GM10248 (cell line): ENCODE results near the gene UNC45B.

ENCODE experiments used
- CTCF ChIA-PET: fragments of 300-600 bp; sonication (Branson Sonifier 250); formaldehyde crosslinking; extraction: SDS; loops from one replicate; lab custom pipeline; 2021; ENCODE audit warnings: antibody characterized with exemption; lab: Yijun Ruan, JAX
- POLR2A ChIA-PET: fragments of 350-650 bp; sonication (Branson Sonifier 250); formaldehyde crosslinking; extraction: SDS; loops from one replicate; lab custom pipeline; 2020; ENCODE audit warnings: antibody characterized with exemption; lab: Yijun Ruan, JAX
- DNase-seq: peaks from one replicate; pipeline ENCODE4 v3.0.0; 2012; ENCODE audit errors: extremely low spot score
- CTCF ChIP-seq: IDR thresholded peaks from 2 replicates; pipeline ENCODE4 v1.5.1; 2012; ENCODE audit warnings: mild to moderate bottlenecking, low read depth; ENCODE audit errors: extremely low read depth, missing control alignments, control extremely low read depth

The UNC45B gene

GRCh38 chr17:35235917-35236316 is 88.3 kb downstream of the UNC45B start:
- TF ChIP-seq CTCF: no peak
- POLR2A ChIA-PET: no interaction called here
- CTCF ChIA-PET: no interaction called here
- DNase-seq: no peak

GRCh38 chr17:35236821-35237220 is 89.2 kb downstream of the UNC45B start:
- ChIA-PET CTCF (interaction anchor here (2.0 kb wide), 1 partner anchor 8 kb away, joined by 5 read pairs; no protein-coding TSS in a partner anchor), POLR2A (no interaction called here)
- DNase-seq: no peak
- TF ChIP-seq CTCF: no peak

- ChIA-PET POLR2A (no interaction called here), CTCF (interaction anchor here (2.0 kb wide), 1 partner anchor 10 kb away, joined by 5 read pairs; no protein-coding TSS in a partner anchor)
- TF ChIP-seq CTCF: no peak
- DNase-seq: no peak
Observed at GRCh38 chr17:35238821-35239220, 91.2 kb downstream of the UNC45B start.
